CD14-positive monocyte (primary cell): ENCODE measurements around the gene AVPR2. TPM values are rescaled to one million over a fixed set of nuclear protein-coding genes. Genes with fewer than 3 reads are reported as not detected.

Experiments
- DNase-seq, 3 donors: peaks; one replicate each; pipeline ENCODE4 v3.0.0-alpha.2; 2011 to 2022
- H2AFZ ChIP-seq: 2 replicates; pipeline ENCODE4 v1.6.0; 2012; ENCODE audit warnings: mild to moderate bottlenecking, low read depth, low read length, inconsistent platforms; ENCODE audit not compliant: insufficient read depth, poor library complexity, severe bottlenecking
- H3K27ac ChIP-seq, 2 donors: 1 replicate in 1 of 2; 2 replicates in 1 of 2; pipeline ENCODE4 v1.5.1; 2012 to 2013; ENCODE audit warnings: low read length in 2 of 2, control low read depth in 1 of 2, inconsistent platforms in 1 of 2, low read depth in 1 of 2, mild to moderate bottlenecking in 1 of 2
- H3K27me3 ChIP-seq, 2 donors: one replicate each; pipeline versions ENCODE4 v1.6.0 to v1.6.1; 2011 to 2013; ENCODE audit warnings: low read length in 2 of 2; ENCODE audit not compliant: control insufficient read depth in 2 of 2, insufficient read depth in 2 of 2
- H3K36me3 ChIP-seq, 2 donors: replicated peaks in 1 of 2; 1 replicate in 1 of 2; 2 replicates in 1 of 2; pipeline versions ENCODE4 v1.5.1 to v1.6.1; 2012 to 2013; ENCODE audit warnings: low read length in 2 of 2, control low read depth in 1 of 2, inconsistent platforms in 1 of 2, mild to moderate bottlenecking in 1 of 2; ENCODE audit not compliant: insufficient read depth in 2 of 2, control insufficient read depth in 1 of 2
- H3K4me1 ChIP-seq, 2 donors: 1 replicate in 1 of 2; 2 replicates in 1 of 2; pipeline versions ENCODE4 v1.5.1 to v1.6.1; 2012 to 2013; ENCODE audit warnings: low read length in 2 of 2, control low read depth in 1 of 2, inconsistent platforms in 1 of 2, mild to moderate bottlenecking in 1 of 2, moderate library complexity in 1 of 2; ENCODE audit not compliant: insufficient read depth in 2 of 2, control insufficient read depth in 1 of 2
- H3K4me2 ChIP-seq: replicated peaks from 2 replicates; pipeline ENCODE3; 2012; ENCODE audit warnings: low read length, moderate library complexity, mild to moderate bottlenecking; ENCODE audit not compliant: poor library complexity, severe bottlenecking; ENCODE audit errors: extremely low read depth
- H3K4me3 ChIP-seq, 3 experiments: fragments of 200-600 bp in 1 of 3; sonication (generic) in 1 of 3; replicated peaks in 1 of 3; 1 replicate in 2 of 3; 2 replicates in 1 of 3; pipeline ENCODE4 v1.5.1; 2011 to 2013; ENCODE audit warnings: low read length in 3 of 3, mild to moderate bottlenecking in 3 of 3, control low read depth in 2 of 3, low read depth in 2 of 3, inconsistent platforms in 1 of 3, moderate library complexity in 1 of 3
- H3K79me2 ChIP-seq: 2 replicates; pipeline ENCODE4 v1.6.0; 2012; ENCODE audit warnings: mild to moderate bottlenecking, control low read depth, inconsistent platforms, low read length, moderate library complexity; ENCODE audit not compliant: insufficient read depth
- H3K9ac ChIP-seq: 2 replicates; pipeline ENCODE4 v1.6.0; 2017; ENCODE audit warnings: low read length, mild to moderate bottlenecking; ENCODE audit not compliant: insufficient read depth, poor library complexity, severe bottlenecking
- H3K9me3 ChIP-seq, 2 donors: replicated peaks in 1 of 2; 1 replicate in 1 of 2; 2 replicates in 1 of 2; pipeline versions ENCODE4 v1.5.1 to v1.6.1; 2012 to 2013; ENCODE audit warnings: low read length in 2 of 2, control low read depth in 1 of 2; ENCODE audit not compliant: control insufficient read depth in 1 of 2, insufficient read depth in 1 of 2
- H4K20me1 ChIP-seq: 2 replicates; pipeline ENCODE4 v1.6.0; 2012; ENCODE audit warnings: mild to moderate bottlenecking, low read length, control low read depth, moderate library complexity; ENCODE audit not compliant: insufficient read depth
- H3K27ac Mint-ChIP-seq, 7 donors: one replicate each; pipeline ENCODE4 v1.8.0; 2020; ENCODE audit warnings: mild to moderate bottlenecking in 7 of 7, mixed read lengths in 7 of 7, moderate library complexity in 6 of 7, inconsistent platforms in 2 of 7
- H3K27me3 Mint-ChIP-seq, 3 donors: one replicate each; pipeline ENCODE4 v1.8.0; 2021 to 2022; ENCODE audit warnings: low read depth in 3 of 3, mild to moderate bottlenecking in 3 of 3, mixed read lengths in 3 of 3, moderate library complexity in 3 of 3, inconsistent platforms in 1 of 3
- H3K36me3 Mint-ChIP-seq, 2 donors: one replicate each; pipeline ENCODE4 v1.8.0; 2020; ENCODE audit warnings: mixed read lengths in 2 of 2, inconsistent platforms in 1 of 2, mild to moderate bottlenecking in 1 of 2
- H3K4me1 Mint-ChIP-seq: one replicate; pipeline ENCODE4 v1.8.0; 2020; ENCODE audit warnings: mild to moderate bottlenecking, mixed read lengths
- H3K4me3 Mint-ChIP-seq, 2 donors: one replicate each; pipeline ENCODE4 v1.8.0; 2020; ENCODE audit warnings: mild to moderate bottlenecking in 2 of 2, mixed read lengths in 2 of 2, moderate library complexity in 1 of 2
- H3K9me3 Mint-ChIP-seq, 7 donors: one replicate each; pipeline ENCODE4 v1.8.0; 2020 to 2022; ENCODE audit warnings: mixed read lengths in 7 of 7, mild to moderate bottlenecking in 6 of 7, moderate library complexity in 6 of 7, inconsistent platforms in 2 of 7
- WGBS: methylation state at CpG from one replicate; pipeline ENCODE4 v1.1.5; 2013; ENCODE audit warnings: missing lambda C conversion rate; ENCODE audit not compliant: insufficient coverage; 5-methylcytosine and 5-hydroxymethylcytosine counted together
- intact Hi-C, 2 donors: fragments of 100-400 bp; cut with micrococcal nuclease; formaldehyde crosslinking; loops; one replicate each; pipeline versions ENCODE4 v1.15.0 to v1.15.1; 2023
- polyA plus RNA-seq, 3 donors: library from polyadenylated mRNA; depleted of rRNA in 1 of 3; unstranded in 2 of 3; stranded (reverse) in 1 of 3; fragments of 300-500 nt in 2 of 3; fragments of >200 nt in 1 of 3; fragmentation: Illumina TruSeq in 2 of 3; gene quantifications; 1 replicate in 2 of 3; 2 replicates in 1 of 3; pipeline ENCODE4 v1.2.3, GENCODE V29; 2012 to 2021
- TF ChIP-seq, protein P1 (sequence below): fragments of 200-600 bp; IDR thresholded peaks from one replicate; pipeline ENCODE4 v1.8.0; 2022; ENCODE audit warnings: antibody characterized with exemption, mild to moderate bottlenecking

AVPR2 gene
- polyA plus RNA-seq, 3 donors, result 0.14 to 0.27 TPM; not detected in 1

DNA sequence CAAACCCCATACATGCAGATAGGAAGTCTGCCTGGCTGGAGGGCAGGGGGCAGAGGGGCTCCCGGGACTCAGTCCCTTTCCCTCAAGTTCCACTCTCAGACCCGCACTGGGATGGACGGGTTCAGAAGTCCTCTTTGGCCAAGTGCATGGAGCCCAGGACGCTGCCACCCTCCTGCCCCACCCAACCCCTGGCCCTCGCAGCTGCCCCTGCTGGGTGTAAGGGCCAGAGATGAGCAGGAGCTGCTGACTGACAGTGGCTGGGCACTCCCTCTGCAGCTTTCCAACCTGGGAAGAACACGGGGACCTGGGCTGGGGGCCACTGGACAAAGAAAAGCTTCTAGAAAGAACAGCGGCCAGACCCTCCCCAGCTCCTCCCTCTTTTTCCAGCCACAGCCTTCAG, 21.9 kb upstream of the AVPR2 start:
- H3K4me1 ChIP-seq, result peaks cover 5 to 8% of the 10 kb centered on the region in 2 donors
- no peak overlapping the region for H3K9ac ChIP-seq
- no peaks in the 10 kb centered on the region for H3K79me2 ChIP-seq
- no peak overlapping the region for H3K4me2 ChIP-seq
- no peak overlapping the region for H3K4me3 ChIP-seq
- 84% methylated on average over 3 of the region's 7 CpGs for WGBS
- H3K27me3 ChIP-seq, result peaks cover 30 to 67% of the 10 kb centered on the region in 2 donors
- no peaks in the 10 kb centered on the region for H3K36me3 Mint-ChIP-seq
- H3K27me3 Mint-ChIP-seq, result peaks cover 52 to 88% (median 78%) of the 10 kb centered on the region in 3 donors
- H3K4me1 Mint-ChIP-seq, result peaks cover 4% of the 10 kb centered on the region
- peaks cover 3% of the 10 kb centered on the region for H4K20me1 ChIP-seq
- H3K36me3 ChIP-seq, result no peaks in the 10 kb centered on the region
- H3K9me3 ChIP-seq, result peaks cover 0 to 18% of the 10 kb centered on the region in 2 donors
- H3K27ac Mint-ChIP-seq, result no peak overlapping the region
- intact Hi-C loops, result no loop called here
- TF ChIP-seq, protein P1, sequence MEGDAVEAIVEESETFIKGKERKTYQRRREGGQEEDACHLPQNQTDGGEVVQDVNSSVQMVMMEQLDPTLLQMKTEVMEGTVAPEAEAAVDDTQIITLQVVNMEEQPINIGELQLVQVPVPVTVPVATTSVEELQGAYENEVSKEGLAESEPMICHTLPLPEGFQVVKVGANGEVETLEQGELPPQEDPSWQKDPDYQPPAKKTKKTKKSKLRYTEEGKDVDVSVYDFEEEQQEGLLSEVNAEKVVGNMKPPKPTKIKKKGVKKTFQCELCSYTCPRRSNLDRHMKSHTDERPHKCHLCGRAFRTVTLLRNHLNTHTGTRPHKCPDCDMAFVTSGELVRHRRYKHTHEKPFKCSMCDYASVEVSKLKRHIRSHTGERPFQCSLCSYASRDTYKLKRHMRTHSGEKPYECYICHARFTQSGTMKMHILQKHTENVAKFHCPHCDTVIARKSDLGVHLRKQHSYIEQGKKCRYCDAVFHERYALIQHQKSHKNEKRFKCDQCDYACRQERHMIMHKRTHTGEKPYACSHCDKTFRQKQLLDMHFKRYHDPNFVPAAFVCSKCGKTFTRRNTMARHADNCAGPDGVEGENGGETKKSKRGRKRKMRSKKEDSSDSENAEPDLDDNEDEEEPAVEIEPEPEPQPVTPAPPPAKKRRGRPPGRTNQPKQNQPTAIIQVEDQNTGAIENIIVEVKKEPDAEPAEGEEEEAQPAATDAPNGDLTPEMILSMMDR, result no peak
- DNase-seq, result no peak
- H2AFZ ChIP-seq, result no peak overlapping the region
- peaks cover 0 to 9% (median 2%) of the 10 kb centered on the region in 7 donors for H3K9me3 Mint-ChIP-seq
- H3K27ac ChIP-seq, result no peak overlapping the region
- H3K4me3 Mint-ChIP-seq, result no peak overlapping the region

- no peak overlapping the region for H3K27ac Mint-ChIP-seq
- H3K4me3 Mint-ChIP-seq, result peak overlapping the region in 1 of 2 donors; percentile 70
- WGBS, result 59% methylated on average over 4 of the region's 13 CpGs
These were observed 21.2 kb upstream of the AVPR2 start for GRCh38 chrX:153883163-153883843.

More at GRCh38 chrX:153883163-153883843, 21.2 kb upstream of the AVPR2 start:
- intact Hi-C loops, result no loop called here
- TF ChIP-seq, protein P1, result no peak
- Mint-ChIP-seq H3K4me1 (peaks cover 2% of the 10 kb centered on the region), H3K27me3 (peaks cover 56 to 92% (median 78%) of the 10 kb centered on the region in 3 donors), H3K36me3 (no peaks in the 10 kb centered on the region), H3K9me3 (peaks cover 0 to 9% (median 2%) of the 10 kb centered on the region in 7 donors)
- H3K4me2 ChIP-seq, result no peak overlapping the region
- H3K27me3 ChIP-seq, result peaks cover 36 to 74% of the 10 kb centered on the region in 2 donors
- no peak overlapping the region for H3K9ac ChIP-seq
- DNase-seq, result no peak
- H3K9me3 ChIP-seq, result peaks cover 0 to 21% of the 10 kb centered on the region in 2 donors
- H3K27ac ChIP-seq, result no peak overlapping the region
- peaks cover 5 to 8% of the 10 kb centered on the region in 2 donors for H3K4me1 ChIP-seq
- no peaks in the 10 kb centered on the region for H3K79me2 ChIP-seq
- H2AFZ ChIP-seq, result no peak overlapping the region
- H4K20me1 ChIP-seq, result peaks cover 3% of the 10 kb centered on the region
- H3K36me3 ChIP-seq, result no peaks in the 10 kb centered on the region
- no peak overlapping the region for H3K4me3 ChIP-seq
